K562 treated with DMSO at 1 percent for 48 hours (cell line): ENCODE results near the gene HNF4A. TPM values are rescaled to one million over a fixed set of nuclear protein-coding genes. Genes with fewer than 3 reads are reported as not detected.

Experiments
- total RNA-seq: library from RNA; unstranded; fragments of 300-600 nt; gene quantifications from 2 replicates; pipeline ENCODE4 v1.2.3, GENCODE V29; 2022; ENCODE audit warnings: low replicate concordance; ENCODE audit errors: extremely low read depth

The HNF4A gene
- not detected in 2 replicates for total RNA-seq

GRCh38 chr20:44355498-44356352 is at the start of gene HNF4A:
HNF4A (plus strand) TSS chr20:44355699; CDS start chr20:44355805, 106 bp downstream.

DNA sequence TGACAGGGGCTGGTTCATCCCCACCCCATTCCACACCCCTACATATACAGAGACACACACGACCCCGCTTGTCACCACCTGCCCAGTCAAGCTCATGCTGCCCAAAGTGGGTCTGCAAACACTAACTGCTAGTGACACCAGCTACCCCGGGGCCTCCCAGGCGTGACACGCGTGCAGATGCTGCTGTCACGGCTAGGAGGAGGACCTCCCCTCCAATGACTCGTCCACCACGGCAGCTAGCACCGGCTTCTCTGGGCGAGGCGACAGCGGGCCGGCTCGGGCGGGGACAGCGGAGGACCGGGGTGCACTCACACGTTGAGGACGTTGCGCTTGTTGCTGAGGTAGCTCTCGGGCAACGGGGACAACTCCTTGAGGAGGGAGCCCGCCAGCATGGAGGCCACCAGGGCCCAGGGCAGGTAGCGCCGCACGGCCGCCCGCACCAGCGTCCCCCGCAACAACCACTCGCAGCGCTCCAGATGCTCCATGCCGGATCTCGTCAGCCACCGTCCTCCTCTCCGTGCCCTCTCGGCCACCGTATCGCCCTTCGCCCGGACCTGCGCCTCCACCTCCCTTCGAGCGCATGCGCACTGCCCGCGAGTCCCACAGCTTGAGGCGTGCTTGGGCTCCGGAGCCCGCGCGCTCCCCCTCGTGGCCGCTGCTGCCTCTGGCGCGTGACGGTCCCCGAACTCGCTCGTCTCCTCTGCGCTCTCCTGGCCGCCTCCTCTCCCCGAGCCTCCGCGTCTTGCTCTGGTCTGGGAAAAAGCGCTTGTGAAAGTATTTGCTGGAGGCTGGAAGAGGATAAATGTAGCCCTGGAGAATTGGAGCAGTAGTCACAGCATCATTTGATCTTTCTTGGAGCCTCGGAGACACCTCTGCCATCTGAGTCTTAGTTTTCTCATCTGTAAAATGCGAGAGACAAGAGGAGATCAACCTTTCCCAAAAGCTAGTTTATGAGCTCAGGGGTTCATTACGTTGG is 44.5 kb upstream of the HNF4A start, which contains the start of gene FITM2:
FITM2 (minus strand) TSS at position 539 of the 976 bp plus-strand sequence; CDS start at position 485, 54 bp downstream.

GRCh38 chr20:44336725-44337380 is 18.6 kb upstream of the HNF4A start, which contains the start of gene R3HDML:
R3HDML (plus strand) TSS chr20:44337043; CDS start chr20:44337158, 115 bp downstream.

DNA sequence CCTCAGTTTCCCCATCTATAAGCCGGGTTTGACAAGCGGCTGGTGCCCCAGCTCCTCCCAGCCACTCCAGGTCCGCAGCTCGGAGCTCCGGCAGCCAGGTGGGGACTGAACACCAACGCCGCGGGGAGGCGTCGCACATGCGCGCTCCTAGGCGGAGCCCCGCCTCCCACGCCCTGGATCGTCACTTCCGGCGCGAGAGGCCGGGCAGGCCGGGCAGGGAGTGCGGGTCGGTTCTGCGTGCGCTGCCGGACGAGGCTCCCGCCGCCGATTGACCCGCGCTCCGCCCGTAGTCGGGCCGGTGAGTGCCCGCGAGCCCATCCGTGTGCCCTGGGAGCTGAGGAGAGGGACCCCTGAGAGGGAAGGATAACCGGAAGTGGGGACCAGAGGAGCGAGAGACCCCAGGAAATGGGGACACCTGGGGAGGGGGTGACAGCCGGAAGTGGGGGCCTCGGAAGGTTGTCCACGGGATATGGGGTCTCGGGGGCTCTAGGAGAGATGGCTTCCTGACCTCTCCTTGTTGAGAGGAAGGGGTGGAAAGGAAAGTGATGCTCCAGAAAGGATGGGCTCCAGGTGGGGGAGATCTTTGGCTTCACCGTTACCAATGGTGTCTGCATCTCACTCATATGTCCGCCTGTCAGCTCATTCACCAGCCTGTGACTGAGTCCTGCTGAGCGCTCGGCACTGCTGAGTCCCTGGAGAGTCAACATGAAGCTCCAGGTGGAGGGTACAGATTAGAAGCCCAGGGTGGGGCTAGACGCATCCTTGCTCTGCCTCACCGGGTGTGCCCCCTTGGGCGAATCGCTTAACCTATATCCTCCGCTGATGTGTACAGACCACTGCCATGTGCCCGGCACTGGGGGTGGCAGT is 120.4 kb downstream of the HNF4A start, which contains the start of gene TTPAL:
TTPAL (plus strand) TSS at position 181 of the 867 bp plus-strand sequence. CDS start 4,126 bp downstream, outside the sequence.

Other genes starting within 250 kb of the HNF4A start
- gene JPH2, start 168.5 kb upstream of the HNF4A start, total RNA-seq = not detected in 2 replicates
- not detected in 2 replicates for gene OSER1, start 144.9 kb upstream of the HNF4A start, total RNA-seq
- not detected in 2 replicates for gene GDAP1L1, start 108.4 kb upstream of the HNF4A start, total RNA-seq
- gene FITM2, start 44.5 kb upstream of the HNF4A start, total RNA-seq = not detected in 2 replicates
- gene R3HDML, start 18.7 kb upstream of the HNF4A start, total RNA-seq = not detected in 2 replicates
- gene TTPAL, start 120.2 kb downstream of the HNF4A start, total RNA-seq = not detected in 2 replicates
- not detected in 2 replicates for gene SERINC3, start 166.4 kb downstream of the HNF4A start, total RNA-seq
- gene PKIG, start 226.9 kb downstream of the HNF4A start, total RNA-seq = not detected in 2 replicates